Mesothelial cell of epicardium (in vitro differentiated cells): ENCODE results near the gene ADORA2B. TPM values are rescaled to one million over a fixed set of nuclear protein-coding genes. Genes with fewer than 3 reads are reported as not detected.

Experiments
- DNase-seq, 2 experiments: peaks; one replicate each; pipeline ENCODE4 v3.0.0; 2021; ENCODE audit warnings: low spot score in 2 of 2; ENCODE audit not compliant: unreplicated experiment in 2 of 2
- H3K27ac Mint-ChIP-seq: 2 replicates; pipeline ENCODE4 v1.8.0; 2021; ENCODE audit warnings: mixed read lengths
- H3K27me3 Mint-ChIP-seq: 2 replicates; pipeline ENCODE4 v1.8.0; 2021; ENCODE audit warnings: low read depth, mixed read lengths
- H3K36me3 Mint-ChIP-seq: 2 replicates; pipeline ENCODE4 v1.8.0; 2021; ENCODE audit warnings: mixed read lengths
- H3K4me1 Mint-ChIP-seq: 2 replicates; pipeline ENCODE4 v1.8.0; 2021; ENCODE audit warnings: mixed read lengths
- H3K4me3 Mint-ChIP-seq: 2 replicates; pipeline ENCODE4 v1.8.0; 2021; ENCODE audit warnings: mild to moderate bottlenecking, moderate library complexity, mixed read lengths
- H3K9me3 Mint-ChIP-seq: 2 replicates; pipeline ENCODE4 v1.8.0; 2021; ENCODE audit warnings: mixed read lengths
- total RNA-seq: library from RNA; stranded (reverse); gene quantifications from 3 replicates; pipeline ENCODE4 v1.2.1, GENCODE V29; 2021
- TF ChIP-seq, protein P1 (sequence below): fragments of 200-600 bp; sonication (generic); IDR thresholded peaks from one replicate; pipeline ENCODE4 v1.5.0; 2021; ENCODE audit warnings: antibody characterized with exemption; ENCODE audit not compliant: unreplicated experiment

ADORA2B gene
- total RNA-seq, 1 donor from 2014 or later, result 4.6 TPM

DNA sequence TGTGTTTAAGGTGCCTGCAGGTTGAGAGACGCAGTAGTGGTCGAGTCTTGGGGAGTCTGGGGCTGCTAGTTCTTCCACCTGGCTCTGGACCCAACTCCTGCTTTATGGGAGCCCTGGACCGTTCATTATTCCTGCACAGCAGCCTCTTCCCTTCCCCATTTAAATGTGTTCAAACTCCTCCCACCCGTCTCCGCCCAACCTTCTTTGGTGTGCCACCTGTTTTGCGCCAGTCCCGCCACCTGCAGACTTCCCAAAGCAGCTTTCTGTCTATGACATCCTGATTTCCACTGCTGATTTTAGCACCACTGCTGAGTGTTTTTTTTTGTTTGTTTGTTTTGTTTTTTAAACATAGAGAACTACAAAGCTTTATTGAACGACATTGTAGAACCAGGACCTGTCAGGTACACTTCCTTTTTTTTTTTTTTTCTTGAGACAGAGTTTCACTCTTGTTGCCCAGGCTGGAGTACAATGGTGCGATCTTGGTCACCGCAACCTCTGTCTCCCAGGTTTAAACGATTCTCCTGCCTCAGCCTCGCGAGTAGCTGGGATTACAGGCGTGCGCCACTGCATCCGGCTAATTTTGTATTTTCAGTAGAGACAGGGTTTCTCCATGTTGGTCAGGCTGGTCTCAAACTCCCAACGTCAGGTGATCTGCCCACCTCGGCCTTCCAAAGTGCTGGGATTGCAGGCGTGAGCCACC lies 12.8 kb downstream of the ADORA2B start:
- no peak for DNase-seq
- no peaks in the 10 kb centered on the region for H3K36me3 Mint-ChIP-seq
- H3K27ac Mint-ChIP-seq, result no peak overlapping the region
- TF ChIP-seq, protein P1, sequence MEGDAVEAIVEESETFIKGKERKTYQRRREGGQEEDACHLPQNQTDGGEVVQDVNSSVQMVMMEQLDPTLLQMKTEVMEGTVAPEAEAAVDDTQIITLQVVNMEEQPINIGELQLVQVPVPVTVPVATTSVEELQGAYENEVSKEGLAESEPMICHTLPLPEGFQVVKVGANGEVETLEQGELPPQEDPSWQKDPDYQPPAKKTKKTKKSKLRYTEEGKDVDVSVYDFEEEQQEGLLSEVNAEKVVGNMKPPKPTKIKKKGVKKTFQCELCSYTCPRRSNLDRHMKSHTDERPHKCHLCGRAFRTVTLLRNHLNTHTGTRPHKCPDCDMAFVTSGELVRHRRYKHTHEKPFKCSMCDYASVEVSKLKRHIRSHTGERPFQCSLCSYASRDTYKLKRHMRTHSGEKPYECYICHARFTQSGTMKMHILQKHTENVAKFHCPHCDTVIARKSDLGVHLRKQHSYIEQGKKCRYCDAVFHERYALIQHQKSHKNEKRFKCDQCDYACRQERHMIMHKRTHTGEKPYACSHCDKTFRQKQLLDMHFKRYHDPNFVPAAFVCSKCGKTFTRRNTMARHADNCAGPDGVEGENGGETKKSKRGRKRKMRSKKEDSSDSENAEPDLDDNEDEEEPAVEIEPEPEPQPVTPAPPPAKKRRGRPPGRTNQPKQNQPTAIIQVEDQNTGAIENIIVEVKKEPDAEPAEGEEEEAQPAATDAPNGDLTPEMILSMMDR, result no peak
- no peaks in the 10 kb centered on the region for H3K27me3 Mint-ChIP-seq
- H3K4me1 Mint-ChIP-seq, result peaks cover 12% of the 10 kb centered on the region
- H3K9me3 Mint-ChIP-seq, result no peaks in the 10 kb centered on the region
- no peak overlapping the region for H3K4me3 Mint-ChIP-seq

DNA sequence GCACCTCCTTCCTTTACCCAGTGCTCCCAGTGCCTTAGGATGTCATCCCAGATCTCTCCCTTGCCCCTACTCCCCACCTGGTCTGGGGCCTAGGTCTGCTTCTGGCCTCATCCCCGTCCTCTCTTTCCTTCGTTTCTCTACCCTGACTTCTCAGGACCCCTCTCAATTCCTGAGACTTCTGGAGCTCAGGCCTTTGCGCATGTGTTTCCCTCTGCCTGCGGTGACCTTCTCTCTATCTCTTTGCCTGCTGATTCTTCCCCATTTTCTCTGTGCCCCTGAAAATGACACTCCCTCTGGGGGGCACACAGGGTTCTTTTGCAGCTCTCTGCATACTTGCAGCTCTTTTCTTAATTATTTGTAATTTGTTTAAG lies 13.5 kb downstream of the ADORA2B start:
- Mint-ChIP-seq H3K4me1 (peaks cover 12% of the 10 kb centered on the region), H3K27me3 (no peaks in the 10 kb centered on the region), H3K4me3 (no peak overlapping the region), H3K27ac (peak overlapping the region; percentile 14), H3K36me3 (no peaks in the 10 kb centered on the region), H3K9me3 (no peaks in the 10 kb centered on the region)
- TF ChIP-seq, protein P1, result no peak
- DNase-seq, result no peak

DNA sequence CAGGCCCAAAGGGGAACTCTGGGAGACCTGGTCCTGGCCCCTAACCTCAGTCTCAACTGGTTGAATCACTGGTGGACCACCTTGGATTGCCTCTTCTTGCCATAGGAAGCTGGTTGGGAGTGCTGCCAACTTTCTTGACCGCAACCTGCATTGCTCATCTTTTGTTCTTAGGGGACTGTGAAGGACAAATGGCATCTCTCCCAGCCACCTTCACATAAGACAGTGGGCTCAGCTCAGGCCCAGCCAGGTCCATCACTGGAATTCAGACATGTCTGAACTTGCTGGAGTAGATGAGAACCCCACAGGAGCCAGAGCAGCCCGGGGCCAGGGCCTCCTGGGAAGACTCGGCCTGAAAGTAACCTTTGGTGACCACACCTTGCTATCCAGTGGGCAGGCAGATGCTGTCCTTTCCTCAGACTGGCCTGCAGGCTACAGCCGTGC lies 18.8 kb downstream of the ADORA2B start:
- TF ChIP-seq, protein P1, result no peak
- H3K36me3 Mint-ChIP-seq, result no peaks in the 10 kb centered on the region
- no peak overlapping the region for H3K4me3 Mint-ChIP-seq
- H3K27ac Mint-ChIP-seq, result no peak overlapping the region
- no peak for DNase-seq
- H3K9me3 Mint-ChIP-seq, result no peaks in the 10 kb centered on the region
- H3K27me3 Mint-ChIP-seq, result no peaks in the 10 kb centered on the region
- H3K4me1 Mint-ChIP-seq, result peaks cover 22% of the 10 kb centered on the region

DNA sequence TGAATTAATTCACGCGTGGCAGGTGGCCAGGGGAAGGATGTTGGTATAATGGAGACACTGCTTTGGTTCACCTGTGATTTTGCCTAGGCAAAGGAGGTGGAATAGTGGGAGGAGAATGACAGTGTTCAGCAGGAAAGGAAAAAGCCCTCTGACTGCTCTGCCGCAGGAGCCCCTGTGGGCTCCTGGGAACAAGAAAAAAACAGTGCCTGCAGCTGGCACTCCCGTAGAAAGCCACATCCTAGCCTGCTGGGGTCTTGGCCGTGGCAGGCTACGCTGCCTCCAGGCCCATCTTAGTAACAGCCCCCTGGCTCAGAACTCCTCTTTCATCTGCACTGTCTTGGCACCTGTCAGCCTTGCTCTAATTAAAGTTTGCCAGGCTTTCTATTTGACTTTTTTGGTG lies 20.6 kb downstream of the ADORA2B start:
- H3K27ac Mint-ChIP-seq, result peak overlapping the region; percentile 52

DNA sequence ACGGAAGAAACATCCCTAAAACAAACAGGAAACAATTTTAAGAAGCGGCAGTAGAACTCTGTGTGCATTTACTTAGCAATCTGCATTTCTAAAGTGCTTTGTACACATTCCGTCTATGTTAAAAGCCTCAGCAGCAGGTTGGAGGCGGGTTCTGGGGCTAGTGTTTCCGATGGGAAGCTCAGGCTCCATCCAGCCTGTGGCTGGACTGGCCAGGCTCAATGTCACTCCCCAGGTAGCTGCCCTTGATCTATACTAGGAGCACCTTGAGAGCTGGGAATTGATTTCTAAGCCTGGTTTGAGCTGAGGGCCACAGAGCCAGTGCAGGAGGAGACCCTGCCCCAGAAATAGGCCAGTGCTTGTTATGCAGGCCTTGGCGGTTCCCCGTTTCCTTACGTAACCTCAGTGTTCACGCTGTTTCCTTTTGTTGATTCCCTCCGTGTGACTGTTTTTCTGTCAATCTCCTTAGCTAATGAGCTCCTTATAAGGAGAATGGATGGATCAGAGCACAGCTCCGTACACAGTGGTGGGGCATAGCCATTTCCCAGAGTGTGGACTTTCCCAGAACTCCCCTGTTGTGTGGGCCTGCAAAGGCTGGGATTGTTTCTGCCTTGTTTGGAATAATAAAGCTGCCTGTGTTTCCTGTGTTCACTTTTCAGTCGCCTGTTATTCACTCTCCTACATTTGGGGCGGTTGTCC lies 21.4 kb downstream of the ADORA2B start:
- no peak for DNase-seq
- H3K9me3 Mint-ChIP-seq, result no peaks in the 10 kb centered on the region
- no peak overlapping the region for H3K4me3 Mint-ChIP-seq
- peak overlapping the region; percentile 89 for H3K27ac Mint-ChIP-seq
- TF ChIP-seq, protein P1, result no peak
- H3K27me3 Mint-ChIP-seq, result no peaks in the 10 kb centered on the region
- peaks cover 28% of the 10 kb centered on the region for H3K4me1 Mint-ChIP-seq
- no peaks in the 10 kb centered on the region for H3K36me3 Mint-ChIP-seq

More for the DNA sequence above, 20.6 kb downstream of the ADORA2B start:
- Mint-ChIP-seq H3K27me3 (no peaks in the 10 kb centered on the region), H3K36me3 (no peaks in the 10 kb centered on the region), H3K4me1 (peaks cover 20% of the 10 kb centered on the region), H3K4me3 (no peak overlapping the region), H3K9me3 (no peaks in the 10 kb centered on the region)
- DNase-seq, result no peak
- TF ChIP-seq, protein P1, result no peak
